ENCODE data around the gene NR6A1. TPM values are rescaled to one million over a fixed set of nuclear protein-coding genes. Genes with fewer than 3 reads are reported as not detected.

NR6A1 gene
- polyA plus RNA-seq, 1 experiment, result 0.10 TPM

- DNase-seq (ENCODE audit: low read depth, low spot score), result no peak
- peaks cover 4% of the 10 kb centered on the region; the same call in 1 of the 2 replicates for H3K9me3 ChIP-seq (ENCODE audit: control insufficient read depth, insufficient read depth, low read length)
- POLR2A ChIA-PET, result interaction anchor here (1.3 kb wide), 1 partner anchor 51 kb away, joined by 6 read pairs; no protein-coding TSS in a partner anchor
- no peaks in the 10 kb centered on the region for H3K27me3 ChIP-seq (ENCODE audit: control insufficient read depth, insufficient read depth, low read length)
- no peak overlapping the region for H3K27ac ChIP-seq (ENCODE audit: low read depth, low read length)
- H3K4me3 ChIP-seq (ENCODE audit: low read depth, low read length), result no peak overlapping the region
- no peak for TF ChIP-seq CTCF (IDR thresholded peaks at IDR 0.05; ENCODE audit: low read depth, low read length)
- CTCF ChIA-PET, result interaction anchor here (0.7 to 14.9 kb wide), 7 partner anchors 29 to 172 kb away, joined by 3 to 314 read pairs (median 6); no protein-coding TSS in a partner anchor
These were observed 61.8 kb downstream of the NR6A1 start for GRCh38 chr9:124709292-124709690.

GRCh38 chr9:124708633-124709291 lies 62.3 kb downstream of the NR6A1 start:
- no peak for DNase-seq (ENCODE audit: low read depth, low spot score)
- H3K27me3 ChIP-seq (ENCODE audit: control insufficient read depth, insufficient read depth, low read length), result no peaks in the 10 kb centered on the region
- CTCF ChIA-PET, result interaction anchor here (0.9 to 14.9 kb wide), 5 partner anchors 29 to 172 kb away, joined by 3 to 314 read pairs (median 5); no protein-coding TSS in a partner anchor
- H3K27ac ChIP-seq (ENCODE audit: low read depth, low read length), result no peak overlapping the region
- no peak overlapping the region for H3K4me3 ChIP-seq (ENCODE audit: low read depth, low read length)
- POLR2A ChIA-PET, result interaction anchor here (1.3 kb wide), 1 partner anchor 50 kb away, joined by 6 read pairs; no protein-coding TSS in a partner anchor
- no peak for TF ChIP-seq CTCF (IDR thresholded peaks at IDR 0.05; ENCODE audit: low read depth, low read length)
- peaks cover 5% of the 10 kb centered on the region; the same call in 1 of the 2 replicates for H3K9me3 ChIP-seq (ENCODE audit: control insufficient read depth, insufficient read depth, low read length)

GRCh38 chr9:124708074-124708473 lies 63.0 kb downstream of the NR6A1 start:
- TF ChIP-seq CTCF (IDR thresholded peaks at IDR 0.05; ENCODE audit: low read depth, low read length), result no peak
- Histone ChIP-seq H3K4me3 (ENCODE audit: low read depth, low read length) (no peak overlapping the region), H3K27me3 (ENCODE audit: control insufficient read depth, insufficient read depth, low read length) (no peaks in the 10 kb centered on the region), H3K9me3 (ENCODE audit: control insufficient read depth, insufficient read depth, low read length) (peaks cover 7% of the 10 kb centered on the region), H3K27ac (ENCODE audit: low read depth, low read length) (no peak overlapping the region)
- ChIA-PET CTCF (interaction anchor here (0.8 to 14.9 kb wide), 4 partner anchors 81 to 156 kb away, joined by 3 to 314 read pairs (median 6); no protein-coding TSS in a partner anchor), POLR2A (interaction anchor here (1.3 kb wide), 1 partner anchor 49 kb away, joined by 6 read pairs; no protein-coding TSS in a partner anchor)
- no peak for DNase-seq (ENCODE audit: low read depth, low spot score)

GRCh38 chr9:124707666-124708065 lies 63.4 kb downstream of the NR6A1 start:
- Histone ChIP-seq H3K9me3 (ENCODE audit: control insufficient read depth, insufficient read depth, low read length) (peaks cover 7% of the 10 kb centered on the region), H3K27ac (ENCODE audit: low read depth, low read length) (no peak overlapping the region), H3K4me3 (ENCODE audit: low read depth, low read length) (no peak overlapping the region), H3K27me3 (ENCODE audit: control insufficient read depth, insufficient read depth, low read length) (no peaks in the 10 kb centered on the region)
- no peak for DNase-seq (ENCODE audit: low read depth, low spot score)
- POLR2A ChIA-PET, result interaction anchor here (1.3 kb wide), 1 partner anchor 49 kb away, joined by 6 read pairs; no protein-coding TSS in a partner anchor
- TF ChIP-seq CTCF (IDR thresholded peaks at IDR 0.05; ENCODE audit: low read depth, low read length), result no peak
- CTCF ChIA-PET, result interaction anchor here (0.8 to 14.9 kb wide), 3 partner anchors 92 to 156 kb away, joined by 4 to 314 read pairs (median 8); no protein-coding TSS in a partner anchor

GRCh38 chr9:124706685-124707084 lies 64.4 kb downstream of the NR6A1 start:
- no peak for TF ChIP-seq CTCF (IDR thresholded peaks at IDR 0.05; ENCODE audit: low read depth, low read length)
- POLR2A ChIA-PET, result no interaction called here
- CTCF ChIA-PET, result interaction anchor here (1.0 kb wide), 1 partner anchor 90 kb away, joined by 4 read pairs; no protein-coding TSS in a partner anchor
- Histone ChIP-seq H3K27me3 (ENCODE audit: control insufficient read depth, insufficient read depth, low read length) (no peaks in the 10 kb centered on the region), H3K27ac (ENCODE audit: low read depth, low read length) (no peak overlapping the region), H3K9me3 (ENCODE audit: control insufficient read depth, insufficient read depth, low read length) (peaks cover 7% of the 10 kb centered on the region), H3K4me3 (ENCODE audit: low read depth, low read length) (no peak overlapping the region)
- DNase-seq (ENCODE audit: low read depth, low spot score), result no peak
